Uterus (tissue), 2 donors: Measurements from ENCODE around the gene NCBP2L.

Experiments used
- CTCF ChIP-seq, 4 experiments: fragments of 200-600 bp in 2 of 4; fragments of 450-650 bp in 2 of 4; sonication (generic) in 2 of 4; IDR thresholded peaks; one replicate each; pipeline ENCODE4 v1.5.1; 2016 to 2019; ENCODE audit warnings: antibody characterized with exemption in 4 of 4, mild to moderate bottlenecking in 2 of 4, moderate library complexity in 1 of 4
- POLR2A ChIP-seq, 2 donors: fragments of 450-650 bp; IDR thresholded peaks; one replicate each; pipeline ENCODE4 v1.6.1; 2016; ENCODE audit warnings: antibody characterized with exemption in 2 of 2, mild to moderate bottlenecking in 1 of 2, moderate library complexity in 1 of 2

- TF ChIP-seq POLR2A (IDR thresholded peaks at IDR 0.05) = no peak
- TF ChIP-seq CTCF (IDR thresholded peaks at IDR 0.05) = no peak
These were observed 43.8 kb upstream of the NCBP2L start for GRCh38 chrX:107733686-107734085.
